HepG2 (cell line): ENCODE data around the gene FBXW5.

Experiments used
- CBFB ChIP-seq: sonication (generic); formaldehyde crosslinking; IDR thresholded peaks from 2 replicates; pipeline ENCODE4 v1.4.0; 2020; ENCODE audit warnings: missing genetic modification reagents
- HMGA1 ChIP-seq: sonication (generic); formaldehyde crosslinking; conservative IDR thresholded peaks from 2 replicates; pipeline ENCODE4 v1.4.0; 2020; ENCODE audit warnings: missing genetic modification reagents
- IRF9 ChIP-seq: sonication (generic); formaldehyde crosslinking; IDR thresholded peaks from 2 replicates; pipeline ENCODE4 v1.8.0; 2022; ENCODE audit warnings: missing genetic modification reagents, mild to moderate bottlenecking, borderline replicate concordance
- JDP2 ChIP-seq: sonication (generic); formaldehyde crosslinking; IDR thresholded peaks from 2 replicates; pipeline ENCODE4 v1.8.1; 2022; ENCODE audit warnings: missing genetic modification reagents, borderline replicate concordance
- NFIC ChIP-seq: IDR thresholded peaks from 2 replicates; pipeline ENCODE4 v1.6.1; 2012; ENCODE audit warnings: mild to moderate bottlenecking, low read length, inconsistent platforms
- POLR2A ChIP-seq, 2 experiments: IDR thresholded peaks; 2 replicates each; pipeline ENCODE4 v1.6.1; 2011; ENCODE audit warnings: low read depth in 2 of 2, low read length in 2 of 2, mild to moderate bottlenecking in 1 of 2, moderate library complexity in 1 of 2; ENCODE audit not compliant: insufficient read depth in 1 of 2
- TP53 ChIP-seq: sonication (generic); formaldehyde crosslinking; conservative IDR thresholded peaks from 2 replicates; pipeline ENCODE4 v1.4.0; 2020; ENCODE audit warnings: missing genetic modification reagents
- USF2 ChIP-seq, 2 experiments: sonication (generic) in 1 of 2; formaldehyde crosslinking in 1 of 2; IDR thresholded peaks; 2 replicates each; pipeline versions ENCODE4 v1.5.1 to v1.6.1; 2011 to 2020; ENCODE audit warnings: borderline replicate concordance in 1 of 2, low read depth in 1 of 2, low read length in 1 of 2, mild to moderate bottlenecking in 1 of 2, missing genetic modification reagents in 1 of 2, moderate library complexity in 1 of 2
- ZNF232 ChIP-seq: sonication (generic); formaldehyde crosslinking; IDR thresholded peaks from 2 replicates; pipeline ENCODE4 v1.4.0; 2020; ENCODE audit warnings: missing genetic modification reagents, borderline replicate concordance

GRCh38 chr9:136982232-136983051 is 37.9 kb upstream of the FBXW5 start, which contains the start of gene LCNL1:
- TF ChIP-seq NFIC = no peak
- TF ChIP-seq HMGA1 (CRISPR knock-in tag) = no peak
- no peak for TF ChIP-seq IRF9 (CRISPR knock-in tag)
- TF ChIP-seq JDP2 (CRISPR knock-in tag) = no peak
- TF ChIP-seq TP53 (CRISPR knock-in tag) = no peak
- no peak for TF ChIP-seq CBFB
- TF ChIP-seq ZNF232 (CRISPR knock-in tag) = no peak
- no peak for TF ChIP-seq USF2 (IDR thresholded peaks at IDR 0.05; ENCODE audit: low read depth, low read length)
- no peak for TF ChIP-seq USF2 (CRISPR knock-in tag; IDR thresholded peaks at IDR 0.05; ENCODE audit: borderline replicate concordance)
- TF ChIP-seq POLR2A (IDR thresholded peaks at IDR 0.05; ENCODE audit: insufficient read depth in 1 of 2, low read depth in 2 of 2, low read length in 2 of 2) = no peak
